ENCODE data around the gene SLC6A17. TPM values are rescaled to one million over a fixed set of nuclear protein-coding genes. Genes with fewer than 3 reads are reported as not detected.

Gene SLC6A17
- total and polyA plus RNA-seq, 9 of the 15 experiments (the other 6 are each of a cell fraction or from before 2014, with no cell fraction given): not detected

DNA sequence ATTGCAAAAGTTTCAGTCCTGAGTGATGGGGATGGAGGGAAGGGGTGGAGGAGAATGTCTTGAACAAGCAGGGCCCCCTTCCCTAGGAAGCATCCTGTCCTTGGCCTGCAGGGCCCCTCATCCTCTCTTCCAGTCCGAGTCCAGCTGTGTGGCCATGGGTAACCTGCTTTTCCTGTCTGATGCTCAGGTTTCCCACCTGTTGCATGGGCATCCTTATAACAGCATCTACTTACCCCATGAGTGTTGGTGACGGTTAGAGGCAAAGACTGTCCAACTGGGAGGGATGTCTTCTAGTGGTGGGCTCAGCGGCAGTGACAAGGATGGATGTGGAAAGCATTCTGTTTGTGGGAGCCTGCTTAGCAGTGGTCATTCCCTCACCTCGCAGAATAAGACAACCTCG is 36.1 kb upstream of the SLC6A17 start:
- Histone ChIP-seq H3K9ac (ENCODE audit: insufficient read depth in 1 of 2, low read depth in 2 of 2, low read length in 2 of 2) (no peak overlapping the region), H3K4me2 (ENCODE audit: insufficient read depth, low read length) (no peak overlapping the region), H3K9me3 (replicated peaks; ENCODE audit: control insufficient read depth, insufficient read depth, low read depth, low read length) (no peaks in the 10 kb centered on the region), H3K79me2 (ENCODE audit: control insufficient read depth, insufficient read depth, low read length) (no peaks in the 10 kb centered on the region), H4K20me1 (replicated peaks; ENCODE audit: control insufficient read depth, insufficient read depth, low read length) (peaks cover 6% of the 10 kb centered on the region), H3K4me1 (replicated peaks in 1 of 2; ENCODE audit: control insufficient read depth in 2 of 2, insufficient read depth in 2 of 2, low read length in 2 of 2) (no peaks in the 10 kb centered on the region), H3K9me1 (ENCODE audit: control insufficient read depth, insufficient read depth, low read length) (no peaks in the 10 kb centered on the region), H3K36me3 (ENCODE audit: control insufficient read depth, insufficient read depth, low read length) (no peaks in the 10 kb centered on the region), H3K4me3 (no peak overlapping the region), H3K27ac (ENCODE audit: extremely low read depth, low read depth, low read length) (no peak overlapping the region), H2AFZ (ENCODE audit: low read depth, low read length) (no peak overlapping the region), H3K27me3 (ENCODE audit: control insufficient read depth in 2 of 2, insufficient read depth in 2 of 2, low read length in 2 of 2) (peaks cover 35 to 71% of the 10 kb centered on the region in 2 experiments)
- FAIRE-seq (no peak), DNase-seq (ENCODE audit: extremely low read depth in 1 of 4, low spot score in 3 of 4) (no peak), ATAC-seq (no peak)
- ChIA-PET POLR2A (interaction anchor here (0.7 kb wide), 1 partner anchor 54 kb away, joined by 3 read pairs; no protein-coding TSS in a partner anchor), CTCF (ENCODE audit: low intra/inter-chr PET ratio) (no interaction called here)
- no TSS peak for BruUV-seq (replicated peaks)
- intact Hi-C loops (cut with micrococcal nuclease): loop anchor here (5.0 to 10.0 kb wide), 2 partner anchors 337 to 469 kb away; no protein-coding TSS in a partner anchor
- WGBS (ENCODE audit: insufficient coverage, low coverage, missing lambda C conversion rate): 0% methylated on average over 5 of the region's 5 CpGs
- no peak for TF ChIP-seq SIN3A (IDR thresholded peaks at IDR 0.05; ENCODE audit: borderline replicate concordance in 2 of 2, control insufficient read depth in 1 of 2, low read depth in 2 of 2, low read length in 2 of 2)
- no peak for TF ChIP-seq ZNF561 (CRISPR knock-in tag; conservative IDR thresholded peaks at IDR 0.05)
- TF ChIP-seq IRF2 (CRISPR knock-in tag; IDR thresholded peaks at IDR 0.05): no peak
- TF ChIP-seq NR1H2 (CRISPR knock-in tag; IDR thresholded peaks at IDR 0.05): no peak
- TF ChIP-seq RNF2 (IDR thresholded peaks at IDR 0.05): no peak
- no peak for TF ChIP-seq ZKSCAN3 (CRISPR knock-in tag; IDR thresholded peaks at IDR 0.05)
- TF ChIP-seq, protein P1, sequence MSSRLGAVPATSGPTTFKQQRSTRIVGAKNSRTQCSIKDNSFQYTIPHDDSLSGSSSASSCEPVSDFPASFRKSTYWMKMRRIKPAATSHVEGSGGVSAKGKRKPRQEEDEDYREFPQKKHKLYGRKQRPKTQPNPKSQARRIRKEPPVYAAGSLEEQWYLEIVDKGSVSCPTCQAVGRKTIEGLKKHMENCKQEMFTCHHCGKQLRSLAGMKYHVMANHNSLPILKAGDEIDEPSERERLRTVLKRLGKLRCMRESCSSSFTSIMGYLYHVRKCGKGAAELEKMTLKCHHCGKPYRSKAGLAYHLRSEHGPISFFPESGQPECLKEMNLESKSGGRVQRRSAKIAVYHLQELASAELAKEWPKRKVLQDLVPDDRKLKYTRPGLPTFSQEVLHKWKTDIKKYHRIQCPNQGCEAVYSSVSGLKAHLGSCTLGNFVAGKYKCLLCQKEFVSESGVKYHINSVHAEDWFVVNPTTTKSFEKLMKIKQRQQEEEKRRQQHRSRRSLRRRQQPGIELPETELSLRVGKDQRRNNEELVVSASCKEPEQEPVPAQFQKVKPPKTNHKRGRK (tag; IDR thresholded peaks at IDR 0.05): no peak
- TF ChIP-seq ZNF695 (CRISPR knock-in tag; IDR thresholded peaks at IDR 0.05): no peak
- TF ChIP-seq HIVEP1 (CRISPR knock-in tag; IDR thresholded peaks at IDR 0.05): no peak
- no peak for TF ChIP-seq PHF20 (IDR thresholded peaks at IDR 0.05; ENCODE audit: partially characterized antibody)
- TF ChIP-seq SRF (CRISPR knock-in tag; IDR thresholded peaks at IDR 0.05): no peak
- no peak for TF ChIP-seq ATF1 (CRISPR knock-in tag; IDR thresholded peaks at IDR 0.05)
- TF ChIP-seq ATF1 (tag; IDR thresholded peaks at IDR 0.05): no peak
- TF ChIP-seq HMG20B (CRISPR knock-in tag; IDR thresholded peaks at IDR 0.05): no peak
- in situ Hi-C loops (cut with MboI): no loop called here

Data from K562 (cell line).